NK-92 treated with Interleukin-12 subunit alpha and Interleukin-12 subunit beta, amount 100 ng/mL, for 24 hours (cell line): ENCODE measurements around the gene COPZ2.
"Not testable (repeated sequence)": the region's sequence is repeated elsewhere in the genome, so short reads cannot be mapped to it uniquely, and the experiment has no call there.

Source experiments
- DNase-seq: peaks from one replicate; lab custom pipeline; 2025; lab: John Stamatoyannopoulos, UW

COPZ2 gene

DNA sequence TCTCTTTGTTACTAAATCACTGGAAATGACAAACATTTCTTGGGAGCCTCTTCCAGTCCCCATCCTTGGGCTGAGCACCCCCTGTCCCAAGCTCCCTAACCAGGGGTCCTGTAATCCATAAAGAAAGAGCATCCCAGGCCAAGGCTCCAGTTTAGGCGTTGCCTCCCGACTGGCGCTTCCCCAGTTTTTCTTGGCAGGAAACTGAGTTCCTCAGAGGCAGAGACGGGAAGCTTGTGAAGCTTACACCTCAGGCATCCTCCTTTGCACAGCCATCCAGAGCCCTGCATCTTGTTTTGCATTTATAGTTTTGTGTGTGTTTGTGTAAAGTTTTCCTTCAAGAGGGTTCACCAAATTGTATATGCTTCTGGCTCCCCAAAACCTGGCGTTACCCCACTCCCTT lies 7.1 kb downstream of the COPZ2 start:
- no peak for DNase-seq

DNA sequence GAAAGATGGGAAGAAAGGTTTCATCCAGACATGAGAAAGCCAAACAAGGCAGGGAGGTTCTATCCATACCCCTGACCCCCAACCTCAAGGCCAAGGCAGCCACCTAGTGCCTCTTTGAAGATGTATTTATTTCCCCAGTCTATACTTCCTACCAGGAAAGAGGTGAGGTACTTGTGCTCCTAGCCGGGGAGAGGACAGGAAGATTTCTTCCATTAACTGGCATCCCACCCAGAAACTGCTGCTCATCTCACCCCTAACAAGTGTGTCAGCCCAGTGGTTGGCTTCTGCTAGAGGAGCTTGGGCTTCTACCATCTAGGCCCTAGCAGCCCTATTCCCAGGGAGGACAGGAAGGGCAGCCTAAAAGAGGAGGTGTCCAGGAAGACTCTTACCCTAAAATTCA lies 8.9 kb downstream of the COPZ2 start:
- DNase-seq, result no peak

DNA sequence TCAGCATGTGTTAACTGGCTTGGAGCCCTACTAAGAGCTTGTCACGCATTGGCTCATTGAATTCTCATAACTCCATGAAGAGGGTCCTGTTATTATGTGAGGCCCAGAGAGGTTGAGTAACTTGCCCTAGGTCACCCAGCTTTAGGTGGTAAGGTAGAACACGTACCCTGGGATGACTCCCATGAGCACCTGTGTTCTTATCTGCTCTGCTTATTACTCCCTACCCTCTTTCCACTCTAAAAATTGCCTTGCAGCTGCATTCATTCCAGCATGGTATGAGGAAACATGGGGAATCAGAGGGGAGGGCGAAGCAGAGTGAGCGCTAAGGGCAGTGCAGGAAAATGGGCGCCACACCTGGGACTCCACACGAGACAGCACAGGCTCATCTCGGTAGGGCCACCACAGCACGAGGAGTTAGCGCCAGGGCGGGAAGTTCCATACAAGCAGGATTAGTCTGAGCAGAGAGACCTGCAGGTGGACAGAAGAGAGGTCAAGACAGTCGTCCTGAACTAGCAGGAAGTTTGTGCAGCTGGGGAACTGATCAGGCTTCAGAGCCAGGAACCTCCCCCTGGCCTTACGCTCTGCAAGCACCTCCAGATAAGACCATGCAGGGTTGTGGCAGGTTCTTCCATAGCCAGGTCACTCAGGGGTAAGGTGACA lies 10.1 kb downstream of the COPZ2 start:
- DNase-seq, result no peak

DNA sequence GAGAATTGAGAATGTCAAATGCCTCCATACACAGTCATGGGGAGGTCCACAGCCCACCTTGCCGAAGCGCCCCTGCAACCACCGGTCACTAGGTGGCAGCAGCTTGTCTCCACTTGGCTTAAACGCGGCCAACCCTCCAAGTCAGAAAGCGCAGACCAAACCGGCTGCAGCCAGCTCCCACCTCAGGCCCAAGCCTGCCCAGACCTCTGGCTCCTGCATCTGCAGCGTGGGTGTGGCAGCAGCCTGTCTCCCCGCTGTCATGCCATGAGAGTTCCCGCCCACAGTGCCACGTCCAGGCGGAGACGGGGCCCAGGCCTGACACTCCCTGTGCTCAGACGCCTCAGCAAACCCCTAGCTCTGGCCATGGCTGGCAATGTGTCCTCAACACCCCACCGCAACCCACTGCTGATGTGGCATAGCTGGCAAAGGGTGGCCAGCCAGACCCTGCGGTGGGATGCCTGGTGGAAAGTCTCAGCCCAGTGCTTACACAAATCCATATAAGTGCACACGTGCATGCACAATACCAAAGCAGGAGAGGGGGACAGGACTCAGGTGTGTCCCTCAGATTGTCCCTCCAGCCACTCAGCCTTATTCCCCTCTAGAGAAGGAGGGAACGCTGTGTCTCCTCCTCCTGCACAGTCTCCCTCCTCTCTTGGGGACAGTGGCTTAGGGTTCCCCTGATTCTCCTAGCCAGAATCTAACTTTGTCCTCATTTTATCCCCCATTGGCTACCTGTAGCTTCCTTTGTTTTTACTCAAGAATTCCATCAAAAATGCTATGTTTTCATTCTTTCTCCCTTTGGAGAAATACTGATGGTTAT lies 10.9 kb downstream of the COPZ2 start:
- DNase-seq, result peak; percentile 67

DNA sequence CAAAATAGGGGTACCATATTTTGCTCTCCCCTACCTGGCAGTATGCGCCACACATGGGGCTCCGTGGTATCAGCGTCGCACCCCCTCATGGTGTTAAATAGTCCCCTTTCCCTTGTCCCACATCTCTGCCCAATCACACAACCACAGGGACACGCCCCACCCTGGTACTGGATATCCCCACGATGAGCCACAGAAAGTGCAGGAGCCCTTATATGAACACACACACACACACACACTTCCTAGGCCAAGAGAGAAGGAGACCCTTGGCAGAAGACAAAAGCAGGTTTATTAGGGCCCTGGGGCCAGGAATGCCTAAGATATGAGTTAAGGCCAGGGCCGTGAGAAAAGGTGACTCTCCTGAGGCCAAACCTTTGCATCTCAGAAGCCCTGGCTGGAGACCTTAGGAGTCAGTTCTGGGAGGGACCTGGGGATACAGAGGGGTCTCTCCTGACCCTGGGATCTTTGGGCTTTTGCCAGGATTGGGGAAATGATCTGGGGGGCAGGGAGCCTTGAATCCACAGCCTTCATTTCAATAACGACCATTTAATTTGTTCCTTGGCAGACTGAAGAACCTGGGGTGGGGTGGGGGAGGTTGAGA lies 11.6 kb downstream of the COPZ2 start:
- DNase-seq, result no peak

DNA sequence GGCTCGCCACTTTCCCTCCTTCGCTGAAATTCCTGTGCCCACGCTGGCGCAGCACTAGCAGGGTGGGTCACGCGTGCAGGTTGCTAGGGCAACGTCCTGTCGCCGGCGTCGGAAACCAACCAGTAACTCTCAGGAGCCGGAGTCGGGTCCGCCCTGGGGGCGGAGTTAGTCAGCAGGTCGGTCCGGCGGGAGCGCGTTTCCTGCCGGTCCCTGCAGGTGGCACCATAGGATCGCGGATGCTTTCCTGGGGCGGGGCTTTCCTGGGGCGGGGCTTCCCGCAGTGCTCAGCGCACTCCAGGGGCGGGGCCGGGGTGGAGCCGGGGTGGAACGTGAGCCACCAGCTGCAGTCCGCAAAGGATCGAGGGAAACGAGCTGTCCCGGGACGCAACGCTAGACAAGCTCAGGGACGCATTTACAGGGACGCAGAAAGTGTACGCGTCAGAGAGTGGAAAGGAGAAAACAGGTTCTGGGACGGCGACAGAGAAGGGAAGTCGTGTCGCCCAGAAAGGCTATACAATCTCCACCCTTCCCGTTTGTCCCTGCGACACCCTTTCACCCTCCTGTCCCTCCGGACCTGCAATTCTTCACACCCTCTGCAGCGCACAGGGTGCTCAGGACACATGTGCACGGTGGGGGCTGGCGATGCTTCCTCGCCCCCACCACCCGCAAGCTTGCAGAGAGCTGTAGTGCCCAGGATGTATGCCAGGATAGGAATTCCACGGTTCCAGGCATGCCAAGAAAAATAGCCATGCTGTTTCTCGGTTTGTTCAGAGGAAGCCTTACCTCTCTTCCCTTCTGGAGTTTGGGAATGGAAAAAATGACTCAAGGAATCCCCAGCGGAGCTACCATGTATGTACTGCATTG lies 12.3 kb downstream of the COPZ2 start:
- peak; percentile 96 for DNase-seq

DNA sequence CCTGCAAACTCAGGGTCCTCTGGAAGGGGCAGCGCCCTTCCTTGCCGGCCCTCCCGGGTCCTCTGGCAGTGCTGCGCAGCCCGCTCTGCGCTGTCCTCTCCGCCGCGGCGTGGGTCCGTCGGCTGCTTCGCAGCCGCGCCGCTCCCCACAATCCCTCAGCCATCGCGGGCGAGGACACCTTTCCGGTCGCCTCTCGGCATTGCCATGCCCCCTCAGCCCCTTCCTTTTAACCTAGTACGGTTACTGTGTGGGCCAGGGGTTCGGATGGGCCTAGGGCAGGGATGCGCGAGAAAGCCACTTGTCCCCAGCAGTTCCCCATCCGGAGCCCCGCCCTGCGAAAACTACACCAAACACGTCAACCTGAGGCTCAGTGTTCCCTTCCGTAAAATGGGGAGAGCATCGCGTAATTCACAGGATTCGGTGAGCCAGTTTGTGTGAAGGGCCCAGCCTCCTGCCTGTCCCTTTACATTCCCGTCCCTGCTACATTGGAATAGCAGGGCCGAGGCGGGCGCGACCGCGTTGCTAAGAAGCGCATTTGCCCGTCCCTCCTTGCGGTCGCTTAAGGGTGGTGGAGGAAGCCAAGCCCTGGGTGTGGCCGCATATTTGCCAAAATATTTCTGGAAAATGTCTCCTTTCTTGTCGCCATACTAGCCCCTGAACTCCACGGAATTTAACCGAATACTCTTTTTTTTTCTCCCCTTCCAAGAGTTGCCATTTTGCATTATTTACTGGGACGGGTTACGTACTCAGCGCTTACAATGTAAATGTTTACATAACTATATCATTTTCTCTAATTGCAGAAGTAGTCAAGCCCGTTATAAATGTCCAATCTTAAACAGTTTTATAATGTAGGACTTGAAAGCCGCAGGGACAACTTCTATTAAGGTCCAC lies 13.2 kb downstream of the COPZ2 start:
- DNase-seq, result no peak

DNA sequence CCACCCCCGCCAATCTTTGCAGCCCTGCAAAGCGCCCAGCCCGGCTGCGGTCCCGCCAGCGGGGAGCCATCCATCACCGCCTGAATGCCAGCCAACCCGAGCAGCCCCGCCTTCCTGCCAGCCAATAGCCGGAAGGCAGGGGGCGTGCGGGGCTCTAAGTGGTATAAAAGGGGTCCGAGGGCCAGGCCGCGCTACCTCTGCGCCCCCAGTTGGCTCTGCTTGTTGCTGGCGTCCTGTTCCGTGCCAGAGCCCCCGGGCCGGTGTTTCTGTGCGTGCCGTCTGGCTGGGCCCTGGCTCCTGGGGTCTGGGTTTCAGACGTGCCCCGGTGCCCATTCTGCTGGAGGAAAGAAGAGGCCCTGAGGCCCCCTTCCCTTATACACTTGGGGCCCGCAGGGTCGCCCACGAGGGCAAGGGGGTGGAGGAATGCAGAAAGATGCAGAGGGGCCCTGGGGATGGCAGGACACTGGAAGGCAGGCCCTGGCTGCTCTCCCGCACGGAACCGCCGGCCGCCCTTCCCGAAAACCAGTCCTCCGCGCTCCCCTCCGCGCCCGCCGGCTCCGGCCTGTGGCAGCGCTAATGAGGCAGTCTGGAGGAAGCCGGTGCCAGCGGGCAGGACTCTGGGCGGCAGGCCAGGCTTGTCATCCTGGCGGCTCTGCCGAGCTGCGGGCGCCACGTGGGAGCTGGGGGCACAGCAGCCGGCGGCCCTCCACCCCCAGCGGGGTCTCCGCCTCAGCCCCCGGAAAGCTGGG lies 14.0 kb downstream of the COPZ2 start:
- no peak for DNase-seq

DNA sequence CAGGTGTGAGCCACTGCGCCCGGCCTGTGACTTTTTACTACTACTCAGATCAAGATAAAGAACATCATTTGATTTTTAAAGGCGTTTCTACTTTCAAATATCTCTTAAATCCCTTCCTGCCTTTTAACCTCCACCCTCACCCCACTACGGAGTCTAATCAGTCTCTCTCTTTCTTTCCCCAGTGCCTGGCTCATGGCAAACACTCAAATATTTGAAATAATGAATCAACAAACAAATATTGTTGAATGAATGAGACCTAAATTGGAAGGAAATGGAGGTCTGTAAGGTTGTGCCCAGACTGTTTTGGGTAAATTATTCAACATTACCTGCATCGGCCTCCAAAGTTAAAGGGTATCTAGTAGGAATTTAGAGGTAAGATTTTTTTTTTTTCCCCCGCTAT lies 14.7 kb downstream of the COPZ2 start:
- DNase-seq, result no peak

DNA sequence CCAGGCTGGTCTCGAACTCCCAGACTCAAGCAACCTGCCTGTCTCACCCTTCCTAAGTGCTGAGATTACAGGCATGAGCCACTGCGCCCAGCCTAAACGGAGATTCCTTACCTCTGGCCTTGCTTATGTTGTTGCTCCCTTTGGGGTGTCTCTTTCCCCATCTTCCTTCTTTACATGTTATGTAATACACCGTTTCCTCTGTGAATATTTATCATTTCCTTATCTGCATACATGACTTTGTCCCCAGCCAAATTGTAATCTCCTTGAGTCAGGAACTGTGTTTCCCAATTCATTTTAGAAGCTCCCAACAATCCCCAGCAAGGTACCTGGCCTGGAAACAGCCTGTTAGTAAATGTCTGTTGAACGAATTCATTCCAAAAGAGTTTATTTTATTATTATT lies 15.7 kb downstream of the COPZ2 start:
- DNase-seq, result no peak

DNA sequence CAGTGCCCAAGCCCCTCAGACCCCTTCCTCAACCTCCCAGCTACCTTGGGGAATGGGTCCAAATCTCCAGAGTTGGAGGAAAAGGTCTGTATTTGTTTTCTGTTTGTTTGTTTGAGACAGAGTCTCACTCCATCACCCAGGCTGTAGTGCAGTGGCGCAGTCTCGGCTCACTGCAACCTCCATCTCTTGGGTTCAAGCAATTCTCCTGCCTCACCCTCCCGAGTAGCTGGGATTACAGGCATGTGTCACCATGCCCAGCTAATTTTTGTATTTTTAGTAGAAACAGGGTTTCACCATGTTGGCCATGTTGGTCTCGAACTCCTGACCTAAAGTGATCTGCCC lies 19.8 kb downstream of the COPZ2 start:
- not testable (repeated sequence) for DNase-seq

DNA sequence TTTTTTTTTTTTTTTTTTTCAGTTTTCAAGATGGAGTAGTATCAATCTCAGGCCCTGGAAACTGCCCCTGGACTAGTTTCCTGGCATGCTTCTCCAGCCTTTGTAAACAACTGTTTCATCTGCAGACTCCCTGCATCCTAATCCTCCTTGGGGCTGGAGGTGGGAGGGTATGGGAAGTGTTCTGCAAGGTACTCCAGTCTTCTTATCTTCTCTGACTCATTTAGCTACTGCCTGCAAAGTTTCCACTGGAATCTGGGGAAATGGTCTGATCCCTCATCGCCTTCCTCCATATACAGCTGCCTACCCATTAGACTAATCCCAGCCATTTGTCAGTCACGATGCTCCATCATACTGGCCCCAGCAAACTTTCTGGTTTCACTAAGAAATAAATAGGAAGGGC lies 21.5 kb downstream of the COPZ2 start:
- no peak for DNase-seq

DNA sequence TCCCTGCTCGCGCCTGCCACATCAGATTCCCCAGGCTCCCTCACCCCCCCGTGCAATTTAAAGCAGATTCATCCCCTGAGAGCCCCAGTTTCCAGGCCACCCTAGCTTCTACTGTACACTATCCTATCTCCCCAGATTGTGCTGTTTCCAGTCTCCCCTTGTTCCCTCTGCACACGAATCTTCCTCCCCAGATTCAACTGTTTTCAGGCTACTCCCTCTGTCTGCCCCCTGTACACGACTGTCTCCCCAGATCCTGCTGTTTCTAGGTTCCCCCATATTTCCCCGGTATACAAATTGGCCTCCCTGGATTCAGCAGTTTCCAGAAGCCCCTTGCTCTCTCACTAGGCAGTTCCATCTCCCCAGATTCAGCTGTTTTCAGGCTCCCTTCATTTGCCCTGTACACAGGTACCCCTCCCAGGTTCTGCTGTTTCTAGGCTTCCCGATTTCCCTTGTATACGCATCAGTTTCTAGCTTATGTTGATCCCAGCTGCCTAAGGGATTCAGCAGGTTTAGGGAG lies 22.9 kb downstream of the COPZ2 start:
- no peak for DNase-seq

DNA sequence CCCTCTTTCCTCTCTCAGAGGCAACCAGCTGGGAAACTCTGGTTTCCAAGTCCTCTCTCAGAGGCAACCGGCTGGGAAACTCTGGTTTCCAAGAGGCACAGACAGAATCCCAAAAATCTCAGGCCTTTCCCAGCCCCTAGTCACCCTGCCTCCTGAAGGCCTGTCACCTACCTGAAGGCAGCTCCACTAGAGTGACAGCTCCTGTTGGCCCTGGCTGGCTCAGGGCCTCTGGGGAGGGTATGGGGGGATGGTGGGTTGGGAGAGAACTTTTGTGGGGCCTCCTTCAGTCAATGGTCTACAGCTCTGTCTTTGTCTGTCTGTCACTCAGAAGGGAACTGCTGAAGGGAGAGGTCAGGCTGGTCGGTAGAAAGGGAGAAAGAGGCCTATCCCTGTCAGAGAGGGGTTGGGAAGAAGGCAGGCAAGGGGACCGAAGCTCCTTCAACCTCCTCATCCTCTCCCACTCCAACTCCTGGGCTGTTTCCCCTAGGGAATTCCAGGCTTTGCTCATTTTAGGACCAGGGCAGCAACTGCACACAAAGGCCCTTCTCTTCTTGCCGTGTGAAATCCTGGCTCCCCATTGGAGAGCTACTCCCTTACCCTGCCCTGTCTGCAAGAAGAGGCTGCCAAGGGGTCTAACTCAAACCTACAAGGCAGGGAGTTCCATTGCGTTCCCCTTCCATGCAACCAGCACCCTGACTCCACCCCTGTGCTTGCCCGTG lies 23.6 kb downstream of the COPZ2 start:
- DNase-seq, result no peak

DNA sequence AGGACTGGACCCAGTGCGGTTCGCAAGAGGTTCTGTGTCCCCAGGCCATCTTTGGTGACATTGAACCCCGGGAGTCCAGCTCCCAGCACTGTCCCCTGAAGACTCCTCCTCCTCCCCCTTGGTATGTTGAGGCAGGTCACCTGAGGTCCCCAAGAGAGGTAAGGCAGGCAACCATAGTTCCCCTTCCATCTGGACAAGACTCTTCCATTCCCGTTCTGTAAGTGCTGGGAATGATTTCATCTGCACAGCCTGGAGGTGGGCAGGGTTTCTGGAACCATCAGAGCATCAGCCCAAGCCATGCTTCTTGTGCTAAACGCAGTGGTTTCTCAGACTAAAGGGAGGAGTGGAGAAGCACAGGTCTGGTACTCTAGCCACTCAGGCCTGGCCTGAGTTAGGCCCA lies 24.9 kb downstream of the COPZ2 start:
- no peak for DNase-seq

DNA sequence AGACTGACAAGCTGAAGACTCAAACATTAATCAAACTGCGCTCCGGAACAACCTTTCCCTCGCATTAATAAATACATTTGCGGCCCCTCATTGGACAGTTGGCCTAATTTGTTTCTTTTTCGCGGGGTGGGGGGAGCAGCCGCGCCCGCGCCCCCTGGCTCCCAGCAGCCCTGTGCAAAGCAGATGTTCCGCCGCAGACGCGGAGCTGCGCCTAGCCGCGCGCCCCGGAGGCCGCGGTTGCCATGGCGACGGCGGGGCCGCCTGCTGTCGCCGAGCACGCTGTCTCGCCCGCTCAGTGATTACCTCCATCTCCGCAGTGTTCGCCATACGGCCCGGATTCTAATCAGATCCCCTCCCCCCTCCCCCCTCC lies 25.5 kb downstream of the COPZ2 start:
- no peak for DNase-seq

DNA sequence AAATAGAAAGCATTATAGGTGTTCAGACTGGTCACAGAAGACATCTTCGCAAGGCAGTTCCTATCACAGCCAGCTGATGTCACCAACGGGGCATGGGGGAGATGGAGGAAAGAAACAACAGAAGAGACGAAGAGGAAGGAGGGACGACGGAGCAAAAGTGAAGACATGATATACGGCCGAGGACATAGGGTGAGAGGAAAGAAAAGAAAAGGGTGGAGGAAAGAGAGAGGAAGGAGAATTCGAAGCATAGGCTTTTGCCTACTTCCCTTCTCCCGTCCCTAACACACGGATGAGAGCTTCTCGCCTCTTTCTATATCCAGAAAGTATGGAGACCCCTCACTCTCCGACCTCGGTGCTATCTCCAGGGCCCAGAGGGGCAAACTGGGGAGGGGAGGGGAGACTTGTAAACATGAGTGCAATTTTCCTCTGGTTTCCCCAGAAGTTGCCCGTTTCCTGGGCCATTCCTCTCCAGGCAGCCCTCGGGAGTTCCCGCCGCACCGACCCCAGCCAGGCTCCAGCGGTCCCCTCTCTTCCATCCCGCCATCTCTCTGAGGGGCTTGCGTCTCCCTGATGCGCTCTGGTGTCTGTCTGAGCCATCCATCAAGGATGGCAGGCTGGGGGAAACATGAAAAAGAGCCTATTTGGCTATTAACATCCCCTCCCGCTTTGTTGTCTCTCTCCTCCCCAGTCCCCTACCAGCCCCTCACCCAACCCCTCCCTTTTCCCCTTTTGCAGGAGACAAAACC lies 26.0 kb downstream of the COPZ2 start:
- DNase-seq, result peak; percentile 15

DNA sequence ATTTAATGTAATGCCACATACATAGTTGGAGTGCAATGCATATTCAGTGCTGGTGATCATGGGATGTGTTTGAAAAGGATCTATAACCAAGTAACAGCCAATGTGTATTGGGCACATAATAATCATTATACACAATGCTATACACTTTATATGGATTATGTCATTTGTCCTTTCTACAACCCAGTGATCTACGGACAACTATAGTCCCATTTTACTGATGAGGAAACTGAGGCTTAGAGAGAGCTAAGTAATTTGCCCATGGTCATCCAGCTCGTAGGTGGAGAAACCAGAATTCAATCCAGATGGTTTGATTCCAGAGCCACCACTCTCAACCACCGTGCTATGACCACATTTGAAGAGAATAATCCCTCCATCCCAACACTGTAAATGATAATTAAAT lies 27.4 kb downstream of the COPZ2 start:
- no peak for DNase-seq
